NCI-H345 (cell line): Measurements from ENCODE around the gene GIMAP5.
"Not testable (repeated sequence)": the region's sequence is repeated elsewhere in the genome, so short reads cannot be mapped to it uniquely, and the experiment has no call there.

Experiments
- DNase-seq: peaks from one replicate; lab custom pipeline; 2025; lab: John Stamatoyannopoulos, UW

GIMAP5 gene

DNA sequence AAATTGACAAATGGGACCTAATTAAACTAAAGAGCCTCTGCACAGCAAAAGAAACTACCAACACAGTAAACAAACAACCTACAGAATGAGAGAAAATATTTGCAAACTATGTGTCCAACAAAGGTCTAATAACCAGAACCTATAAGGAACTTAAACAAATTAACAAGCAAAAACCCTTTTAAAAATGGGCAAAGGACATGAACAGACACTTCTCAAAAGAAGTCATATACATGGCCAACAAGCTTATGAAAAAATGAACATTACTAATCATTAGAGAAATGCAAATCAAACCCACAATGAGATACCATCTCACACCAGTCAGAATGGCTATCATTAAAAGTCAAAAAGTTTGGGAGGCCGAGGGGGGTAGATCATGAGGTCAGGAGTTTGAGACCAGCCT, 36.9 kb downstream of the GIMAP5 start:
- DNase-seq = not testable (repeated sequence)

DNA sequence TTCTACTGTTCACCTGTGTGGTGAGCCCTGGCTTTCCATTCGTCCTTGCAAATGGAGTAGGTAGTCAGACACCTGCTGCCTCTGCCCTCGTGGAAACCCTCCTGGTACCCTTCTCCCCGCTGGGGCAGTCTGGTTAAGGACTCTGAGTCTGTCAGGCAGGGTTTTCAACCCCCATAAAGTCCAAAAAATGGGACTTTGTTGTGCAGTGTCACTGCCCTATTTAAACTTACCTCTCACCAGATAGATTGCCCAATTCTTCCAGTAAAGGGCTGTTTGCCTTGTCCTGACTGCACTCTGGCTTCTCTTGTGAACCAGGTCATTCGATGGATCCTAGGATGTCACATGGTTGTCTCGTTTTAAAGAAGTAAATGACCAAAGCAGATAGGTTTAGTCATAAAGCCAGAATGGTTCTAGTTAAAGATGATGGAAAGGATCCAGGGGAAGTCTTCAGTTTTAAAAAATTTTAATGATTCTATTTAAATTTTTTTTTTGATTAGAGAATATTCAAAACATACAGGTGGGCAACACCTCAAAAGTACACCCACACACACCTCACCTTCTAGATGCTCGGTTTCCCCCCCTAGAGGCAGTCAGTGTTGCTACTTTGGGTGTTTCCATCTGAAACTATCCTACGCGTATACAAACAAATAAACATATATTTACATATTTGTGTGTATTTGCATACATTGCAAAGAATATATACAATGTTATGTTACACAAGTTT, 41.0 kb downstream of the GIMAP5 start:
- no peak for DNase-seq

DNA sequence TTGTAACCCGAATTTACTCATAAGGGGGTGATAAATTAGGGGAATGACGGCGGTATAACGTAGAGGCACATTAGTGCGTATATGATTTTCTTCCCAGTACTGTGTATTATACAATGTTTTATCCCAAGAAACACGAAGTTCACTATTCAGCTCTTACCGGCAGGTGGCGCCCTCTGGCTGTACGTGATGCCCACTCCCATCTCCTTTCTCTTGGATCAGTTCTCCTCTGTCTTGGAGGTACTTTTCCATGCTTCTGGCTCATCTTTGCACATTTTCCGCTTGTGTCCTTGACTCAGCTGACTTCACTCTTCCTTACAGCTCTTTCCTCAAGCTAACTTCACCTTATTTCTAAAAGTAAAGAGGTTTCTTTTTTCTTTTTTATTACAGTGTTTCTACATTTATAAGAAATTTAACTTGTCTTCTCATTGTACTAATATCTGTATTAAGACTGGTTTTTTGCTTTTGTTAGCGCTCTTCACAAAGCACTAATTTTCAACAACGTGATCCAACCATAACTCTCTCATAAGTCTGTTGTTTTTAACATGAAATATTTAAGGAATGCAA, 41.6 kb downstream of the GIMAP5 start:
- DNase-seq = peak; percentile 83

DNA sequence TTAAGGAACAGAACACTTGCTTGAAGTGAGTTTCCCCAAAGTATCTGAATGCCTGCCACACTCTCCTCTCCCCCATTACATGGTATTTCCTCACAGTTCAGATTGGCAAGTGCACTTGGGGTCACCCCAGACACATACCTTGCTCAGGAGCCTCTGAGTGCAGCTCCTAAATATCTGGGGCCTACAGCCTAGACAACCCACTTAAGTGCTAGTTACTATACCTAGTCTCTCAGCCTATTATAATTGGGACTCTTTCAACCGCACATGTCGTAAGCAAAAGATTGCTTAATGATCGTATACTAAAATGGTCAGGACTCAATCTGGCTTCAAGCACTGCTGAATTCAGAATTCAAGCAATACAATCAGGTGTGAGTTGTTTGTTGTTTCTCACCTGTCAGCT, 43.1 kb downstream of the GIMAP5 start:
- no peak for DNase-seq

DNA sequence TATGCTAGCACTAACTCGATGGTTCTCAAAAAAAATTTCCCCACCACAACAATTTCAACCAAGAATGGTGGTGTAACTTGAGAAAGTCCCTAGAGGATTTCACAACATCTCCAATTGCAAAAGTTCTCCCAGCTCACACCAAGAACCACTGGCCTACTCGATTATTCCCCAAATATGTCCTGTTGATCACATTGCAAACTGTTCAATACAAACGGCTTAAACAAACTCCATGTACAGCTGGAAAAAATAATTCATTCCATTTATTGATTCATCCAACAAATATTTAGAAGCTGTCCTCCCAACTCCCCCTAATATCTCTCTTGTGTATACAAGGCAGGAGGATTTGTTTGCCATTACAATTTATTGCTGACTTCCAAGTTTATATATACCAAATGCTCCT, 43.9 kb downstream of the GIMAP5 start:
- no peak for DNase-seq

DNA sequence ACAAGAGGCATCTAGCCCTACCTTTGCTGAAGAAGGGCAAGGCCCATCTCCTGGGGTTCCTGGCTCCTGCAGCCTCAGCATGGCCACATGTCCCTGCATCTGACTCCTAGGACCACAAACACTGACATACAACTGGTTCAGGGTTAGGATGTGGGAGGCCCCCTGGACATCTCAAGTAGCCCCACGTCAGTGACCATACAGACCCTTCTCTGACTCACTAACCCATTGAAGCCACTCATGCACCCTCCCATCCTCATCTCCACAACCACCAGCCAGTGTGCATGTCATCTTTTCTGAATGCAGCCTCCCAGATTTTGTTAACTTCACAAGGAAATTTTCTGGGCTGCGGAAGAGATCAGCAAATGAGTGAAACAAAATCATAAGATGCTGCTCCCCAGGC, 44.7 kb downstream of the GIMAP5 start:
- no peak for DNase-seq

DNA sequence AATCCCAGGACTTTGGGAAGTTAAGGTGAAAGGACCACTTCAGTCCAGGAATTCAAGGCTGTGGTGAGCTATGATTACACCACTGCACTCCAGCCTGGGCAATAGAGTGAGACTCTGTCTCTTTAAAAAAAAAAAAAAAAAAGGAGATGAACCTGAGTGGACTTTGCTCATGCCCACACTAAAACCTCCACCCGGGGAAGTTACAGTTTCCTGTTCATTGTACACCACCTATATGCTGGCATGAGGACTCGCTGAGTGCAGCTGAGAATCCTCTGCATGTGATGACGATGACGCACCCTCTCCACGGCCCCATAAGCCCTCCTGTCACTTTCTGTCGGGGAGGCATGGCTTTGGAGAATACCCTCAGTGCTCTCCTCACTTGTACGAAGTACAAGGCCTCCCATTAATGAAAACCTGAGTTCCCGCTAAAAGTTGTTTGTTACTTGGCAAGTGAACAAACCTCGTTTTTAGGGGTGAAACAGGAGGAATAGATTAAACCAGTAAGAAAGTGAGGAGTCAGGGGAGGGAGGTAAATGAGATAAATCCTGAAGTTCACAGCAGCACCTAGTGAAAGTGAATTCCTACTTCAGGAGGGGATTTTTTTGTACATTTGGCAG, 47.0 kb downstream of the GIMAP5 start:
- DNase-seq = no peak

DNA sequence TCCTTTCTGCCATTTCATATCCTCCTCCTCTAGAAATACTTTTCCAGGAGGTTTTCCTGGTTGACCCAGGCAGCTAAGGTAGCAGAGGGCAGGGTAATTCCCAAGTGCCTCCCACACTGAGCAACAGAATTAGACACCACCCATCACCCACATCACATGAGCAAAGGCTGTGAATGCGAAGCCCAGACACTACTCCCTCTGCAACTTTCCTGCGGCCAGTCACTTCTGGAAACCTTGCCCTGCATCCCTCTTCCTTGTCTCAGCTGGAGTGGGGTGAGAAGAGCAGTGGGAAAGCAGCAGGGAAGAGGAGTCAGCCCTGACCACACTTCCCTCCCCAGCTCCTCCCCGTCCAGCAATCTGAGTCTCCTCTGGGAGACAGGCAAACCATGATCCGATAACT, 47.7 kb downstream of the GIMAP5 start:
- DNase-seq = no peak

DNA sequence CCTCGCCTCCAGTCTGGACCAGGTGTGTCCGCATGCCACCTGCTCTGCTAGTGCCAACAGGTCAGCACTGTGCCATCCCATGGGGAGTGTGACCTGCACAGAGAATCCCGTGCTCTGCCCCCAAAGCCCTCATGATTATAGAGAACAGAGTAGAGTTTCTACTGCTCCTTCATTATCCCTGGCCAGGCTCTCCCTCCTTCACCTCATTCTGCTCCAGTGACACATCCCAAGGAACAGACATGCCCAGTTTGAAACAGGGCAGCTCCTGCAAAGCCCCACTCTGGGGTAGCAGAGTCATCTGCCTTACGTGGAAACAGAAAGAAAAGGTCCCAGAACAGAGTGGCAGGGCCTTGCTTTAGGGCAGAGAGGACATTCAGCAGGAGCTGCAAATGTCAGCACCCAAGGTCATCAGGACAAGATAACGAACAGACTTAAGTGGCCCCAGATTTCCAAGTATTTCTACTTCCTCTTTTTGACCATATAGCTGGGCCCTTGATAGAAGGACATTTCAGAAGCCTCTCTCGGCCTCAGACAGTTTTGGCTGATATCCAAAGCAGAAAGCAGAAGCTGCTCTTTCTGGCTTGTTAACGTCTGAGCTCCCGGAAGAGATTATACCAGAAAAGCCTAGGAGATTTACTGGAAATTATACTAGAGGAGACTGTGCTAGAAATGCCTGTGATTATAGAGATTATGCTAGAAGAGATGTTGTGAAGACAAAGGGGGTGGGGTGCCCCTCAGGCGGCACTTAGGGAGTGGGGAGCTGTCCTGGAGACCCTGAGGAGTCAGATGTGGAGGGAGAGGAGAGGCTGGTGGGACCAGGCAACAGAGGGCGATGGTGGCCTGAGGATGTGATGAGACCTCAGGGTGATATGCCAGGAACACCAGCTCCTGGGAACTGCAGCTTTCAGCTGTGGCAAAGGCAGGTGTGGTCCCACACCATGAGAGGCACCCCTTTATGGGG, 50.4 kb downstream of the GIMAP5 start:
- no peak for DNase-seq

DNA sequence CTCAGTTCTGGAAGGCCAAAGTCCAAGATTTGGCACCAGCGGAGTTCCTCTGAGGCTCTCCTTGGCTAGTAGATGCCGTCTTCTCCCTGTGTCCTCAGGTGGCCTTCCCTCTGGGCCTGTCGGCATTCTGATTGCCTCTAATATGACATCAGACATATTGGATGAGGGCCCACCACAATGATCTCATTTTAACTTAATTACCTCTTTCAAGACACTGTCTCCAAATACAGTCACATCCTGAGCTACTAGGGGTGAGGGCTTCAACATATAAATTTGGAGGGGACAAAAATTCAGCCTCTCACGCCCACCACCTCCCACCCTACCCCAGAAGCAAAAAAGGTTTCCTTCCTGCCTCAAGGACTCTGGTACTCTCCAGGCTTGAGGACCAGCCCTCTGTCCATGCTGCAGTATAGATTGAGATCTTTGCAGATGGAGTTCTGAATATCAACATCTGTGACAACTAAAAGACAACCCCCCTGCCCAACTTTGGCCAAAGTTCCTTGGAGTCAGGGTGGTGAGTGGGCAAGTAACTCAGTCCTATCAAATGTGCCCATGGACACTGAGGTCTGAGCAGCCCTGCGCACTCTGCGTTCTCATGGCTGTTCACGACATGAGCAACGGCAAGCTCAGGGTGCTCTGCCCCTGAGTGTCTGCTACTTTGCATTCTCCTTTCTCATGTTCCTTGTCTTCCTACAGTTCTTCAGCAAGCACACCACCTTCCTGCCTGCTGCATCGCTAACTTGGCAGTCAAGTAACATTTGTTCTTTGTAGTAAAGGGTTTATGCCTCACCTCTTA, 51.5 kb downstream of the GIMAP5 start:
- DNase-seq = no peak

DNA sequence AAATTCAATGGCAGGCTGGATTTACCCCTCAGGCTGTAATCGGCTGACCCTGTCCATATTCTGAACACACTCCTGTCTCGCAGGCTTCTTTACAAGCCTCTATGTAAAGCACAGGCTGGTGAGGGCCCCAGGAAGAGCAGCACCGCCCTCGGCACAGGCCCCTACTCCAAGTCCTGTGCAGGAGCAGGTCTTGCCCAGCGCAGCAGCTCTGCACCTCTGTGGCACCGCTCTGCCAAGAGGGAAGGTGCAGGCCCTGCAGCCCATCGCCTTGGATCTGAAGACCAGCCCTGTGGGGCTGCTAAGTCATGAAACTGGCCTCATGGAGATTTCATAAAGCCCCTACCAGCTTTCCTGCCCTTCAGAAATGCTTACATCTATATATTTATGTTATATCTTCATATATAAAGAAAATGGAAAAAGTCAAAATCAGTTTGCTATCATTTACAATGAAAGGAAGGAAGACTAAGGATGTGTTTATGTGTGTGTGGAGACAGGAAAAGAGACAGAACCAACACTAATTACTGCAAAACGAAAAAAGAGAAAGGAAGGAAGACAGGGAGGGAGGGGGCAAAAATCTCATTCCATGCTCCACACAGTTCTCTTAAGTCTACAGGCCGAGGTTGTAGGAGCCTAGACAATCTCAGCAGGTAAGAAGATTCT, 53.3 kb downstream of the GIMAP5 start:
- DNase-seq = no peak

DNA sequence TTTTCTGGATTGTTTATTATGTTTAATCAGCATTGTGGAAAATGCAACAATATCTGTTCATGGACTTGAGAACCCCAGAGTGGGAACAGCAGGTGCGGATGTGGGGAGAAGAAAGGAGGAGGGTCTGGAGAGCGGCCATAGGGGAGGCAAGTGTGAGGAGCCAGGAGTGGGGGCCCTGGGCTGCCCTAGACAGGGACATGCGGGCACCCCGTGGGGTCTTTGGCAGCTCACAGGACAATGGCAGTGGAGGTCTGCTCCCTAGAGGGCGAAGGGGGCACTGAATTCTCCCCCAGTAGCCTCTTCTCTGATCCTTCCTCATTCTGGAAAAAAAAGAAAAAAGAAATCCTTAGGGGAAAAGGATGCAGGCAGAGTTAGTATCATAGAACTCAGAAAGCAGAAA, 54.1 kb downstream of the GIMAP5 start:
- DNase-seq = no peak

DNA sequence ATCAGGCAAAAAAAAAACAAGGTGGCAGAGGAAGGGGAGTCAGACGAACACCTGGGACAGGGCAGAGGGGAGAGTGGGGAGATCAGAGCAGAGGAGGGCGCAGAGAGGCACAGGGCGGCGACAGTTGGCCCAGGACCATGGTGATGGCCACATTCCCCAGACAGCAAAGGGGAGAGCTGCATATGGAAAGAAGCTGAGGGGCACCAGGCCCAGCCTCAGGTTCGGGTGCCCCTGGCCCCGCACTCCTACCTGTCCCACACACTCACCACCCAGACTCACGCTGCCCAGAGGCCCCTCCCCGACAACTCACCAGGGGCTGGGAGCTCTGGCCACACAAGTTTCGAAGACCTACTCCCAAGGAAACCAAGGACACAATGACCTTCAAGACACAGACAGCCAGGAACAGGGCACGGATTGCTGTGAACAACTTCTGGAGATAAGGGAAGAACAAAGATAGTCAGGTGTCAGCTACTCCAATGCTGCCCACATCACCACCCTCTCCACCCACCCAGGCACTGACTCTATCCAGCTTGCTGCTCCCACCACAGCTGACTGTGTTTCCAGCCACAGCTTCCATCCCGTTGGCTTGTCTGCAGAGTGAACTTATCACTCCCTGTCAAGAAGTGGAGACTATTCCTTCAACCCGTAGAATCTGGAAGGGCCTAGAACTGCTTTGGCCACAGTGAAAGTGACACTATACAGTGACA, 54.7 kb downstream of the GIMAP5 start:
- DNase-seq = no peak
